HepG2 (cell line): ENCODE data around the gene BHLHE23. TPM values are rescaled to one million over a fixed set of nuclear protein-coding genes. Genes with fewer than 3 reads are reported as not detected.

ENCODE experiments used
- ATAD3A ChIP-seq: sonication (generic); formaldehyde crosslinking; IDR thresholded peaks from 2 replicates; pipeline ENCODE4 v1.4.0; 2020; ENCODE audit warnings: missing genetic modification reagents
- ATM ChIP-seq: fragments of 450-650 bp; IDR thresholded peaks from 2 replicates; pipeline ENCODE4 v1.7.1; 2017; ENCODE audit warnings: mild to moderate bottlenecking, borderline replicate concordance
- EP300 ChIP-seq, 3 experiments: sonication (generic) in 1 of 3; formaldehyde crosslinking in 1 of 3; IDR thresholded peaks; 2 replicates each; pipeline versions ENCODE4 v1.5.1 to v1.6.1; 2011 to 2020; ENCODE audit warnings: low read depth in 2 of 3, low read length in 2 of 3, borderline replicate concordance in 1 of 3, improper control_type of control experiment in 1 of 3, mild to moderate bottlenecking in 1 of 3, missing genetic modification reagents in 1 of 3, moderate library complexity in 1 of 3
- MAFK ChIP-seq, 2 experiments: IDR thresholded peaks in 1 of 2; conservative IDR thresholded peaks in 1 of 2; 2 replicates each; pipeline ENCODE4 v1.6.1; 2011; ENCODE audit warnings: improper control_type of control experiment in 2 of 2, low read length in 2 of 2
- MEF2D ChIP-seq: sonication (generic); formaldehyde crosslinking; IDR thresholded peaks from 2 replicates; pipeline ENCODE4 v1.5.1; 2020; ENCODE audit warnings: mild to moderate bottlenecking, missing genetic modification reagents
- NFKB2 ChIP-seq: sonication (generic); formaldehyde crosslinking; IDR thresholded peaks from 2 replicates; pipeline ENCODE4 v1.4.0; 2020; ENCODE audit warnings: missing genetic modification reagents, borderline replicate concordance
- PITX1 ChIP-seq: sonication (generic); formaldehyde crosslinking; IDR thresholded peaks from 2 replicates; pipeline ENCODE4 v1.5.1; 2020; ENCODE audit warnings: mild to moderate bottlenecking, missing genetic modification reagents
- SRSF4 ChIP-seq: fragments of 200-400 bp; formaldehyde crosslinking; IDR thresholded peaks from one replicate; pipeline ENCODE4 v1.6.1; 2018; ENCODE audit warnings: mild to moderate bottlenecking, low read depth, low read length, moderate library complexity; ENCODE audit not compliant: poor library complexity, severe bottlenecking
- ZNF431 ChIP-seq: sonication (generic); formaldehyde crosslinking; IDR thresholded peaks from 2 replicates; pipeline ENCODE4 v1.9.0; 2022; ENCODE audit warnings: missing genetic modification reagents, low read depth, mild to moderate bottlenecking, borderline replicate concordance
- ZNF460 ChIP-seq: sonication (generic); formaldehyde crosslinking; IDR thresholded peaks from 2 replicates; pipeline ENCODE4 v1.5.1; 2020; ENCODE audit warnings: missing genetic modification reagents, mild to moderate bottlenecking, borderline replicate concordance
- ZNF713 ChIP-seq: sonication (generic); formaldehyde crosslinking; IDR thresholded peaks from 2 replicates; pipeline ENCODE4 v1.4.0; 2020; ENCODE audit warnings: mild to moderate bottlenecking, missing genetic modification reagents
- ZNF746 ChIP-seq: sonication (generic); formaldehyde crosslinking; IDR thresholded peaks from 2 replicates; pipeline ENCODE4 v1.8.0; 2022; ENCODE audit warnings: mild to moderate bottlenecking, missing genetic modification reagents
- ZSCAN25 ChIP-seq: sonication (generic); formaldehyde crosslinking; IDR thresholded peaks from 2 replicates; pipeline ENCODE4 v1.8.0; 2022; ENCODE audit warnings: mild to moderate bottlenecking, missing genetic modification reagents
- polyA plus RNA-seq, 8 experiments: library from polyadenylated mRNA; depleted of rRNA in 3 of 8; stranded (reverse) in 7 of 8; unstranded in 1 of 8; fragments of >200 nt; fragmentation: Illumina TruSeq in 4 of 8; extraction: Trizol in 4 of 8; gene quantifications; 2 replicates each; pipeline versions ENCODE4 v1.2.1 to v1.2.3, GENCODE V29; 2011 to 2016; ENCODE audit warnings: low read depth in 4 of 8, missing spikeins in 1 of 8, mixed read lengths in 1 of 8; ENCODE audit not compliant: insufficient read depth in 1 of 8
- total RNA-seq, 5 experiments: library from RNA; depleted of rRNA; stranded (reverse); fragments of >200 nt; fragmentation: Illumina TruSeq; extraction: Trizol; gene quantifications; 2 replicates each; pipeline ENCODE4 v1.2.3, GENCODE V29; 2016; ENCODE audit warnings: low read depth in 1 of 5
- TF ChIP-seq, protein P1 (sequence below): sonication (generic); formaldehyde crosslinking; IDR thresholded peaks from one replicate; pipeline ENCODE4 v1.5.1; 2020; ENCODE audit warnings: mild to moderate bottlenecking, missing genetic modification reagents; ENCODE audit errors: not compliant biosample characterization
- TF ChIP-seq, protein P2 (sequence below): sonication (generic); formaldehyde crosslinking; IDR thresholded peaks from 2 replicates; pipeline ENCODE4 v1.4.0; 2020; ENCODE audit warnings: missing genetic modification reagents

Gene BHLHE23
- total and polyA plus RNA-seq, 2 of the 13 experiments (the other 11 are each of a cell fraction or from before 2014, with no cell fraction given) = not detected

DNA sequence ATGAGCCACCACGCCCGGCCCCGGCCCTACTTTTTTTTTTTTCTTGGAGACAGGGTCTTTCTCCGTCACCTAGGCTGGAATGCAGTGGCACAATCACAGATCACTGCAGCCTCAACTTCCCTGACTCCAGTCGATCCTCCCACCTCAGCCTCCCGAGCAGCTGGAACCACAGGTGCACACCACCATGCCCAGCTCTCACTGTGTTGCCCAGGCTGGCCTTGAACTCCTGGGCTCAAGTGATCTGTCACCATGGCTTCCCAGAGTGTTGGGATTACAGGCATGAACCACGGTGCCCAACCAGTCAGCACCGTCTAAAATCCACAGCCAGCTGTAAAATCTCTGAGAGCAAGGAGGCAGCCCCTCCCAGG lies 36.8 kb downstream of the BHLHE23 start (continued):
- TF ChIP-seq, protein P1, sequence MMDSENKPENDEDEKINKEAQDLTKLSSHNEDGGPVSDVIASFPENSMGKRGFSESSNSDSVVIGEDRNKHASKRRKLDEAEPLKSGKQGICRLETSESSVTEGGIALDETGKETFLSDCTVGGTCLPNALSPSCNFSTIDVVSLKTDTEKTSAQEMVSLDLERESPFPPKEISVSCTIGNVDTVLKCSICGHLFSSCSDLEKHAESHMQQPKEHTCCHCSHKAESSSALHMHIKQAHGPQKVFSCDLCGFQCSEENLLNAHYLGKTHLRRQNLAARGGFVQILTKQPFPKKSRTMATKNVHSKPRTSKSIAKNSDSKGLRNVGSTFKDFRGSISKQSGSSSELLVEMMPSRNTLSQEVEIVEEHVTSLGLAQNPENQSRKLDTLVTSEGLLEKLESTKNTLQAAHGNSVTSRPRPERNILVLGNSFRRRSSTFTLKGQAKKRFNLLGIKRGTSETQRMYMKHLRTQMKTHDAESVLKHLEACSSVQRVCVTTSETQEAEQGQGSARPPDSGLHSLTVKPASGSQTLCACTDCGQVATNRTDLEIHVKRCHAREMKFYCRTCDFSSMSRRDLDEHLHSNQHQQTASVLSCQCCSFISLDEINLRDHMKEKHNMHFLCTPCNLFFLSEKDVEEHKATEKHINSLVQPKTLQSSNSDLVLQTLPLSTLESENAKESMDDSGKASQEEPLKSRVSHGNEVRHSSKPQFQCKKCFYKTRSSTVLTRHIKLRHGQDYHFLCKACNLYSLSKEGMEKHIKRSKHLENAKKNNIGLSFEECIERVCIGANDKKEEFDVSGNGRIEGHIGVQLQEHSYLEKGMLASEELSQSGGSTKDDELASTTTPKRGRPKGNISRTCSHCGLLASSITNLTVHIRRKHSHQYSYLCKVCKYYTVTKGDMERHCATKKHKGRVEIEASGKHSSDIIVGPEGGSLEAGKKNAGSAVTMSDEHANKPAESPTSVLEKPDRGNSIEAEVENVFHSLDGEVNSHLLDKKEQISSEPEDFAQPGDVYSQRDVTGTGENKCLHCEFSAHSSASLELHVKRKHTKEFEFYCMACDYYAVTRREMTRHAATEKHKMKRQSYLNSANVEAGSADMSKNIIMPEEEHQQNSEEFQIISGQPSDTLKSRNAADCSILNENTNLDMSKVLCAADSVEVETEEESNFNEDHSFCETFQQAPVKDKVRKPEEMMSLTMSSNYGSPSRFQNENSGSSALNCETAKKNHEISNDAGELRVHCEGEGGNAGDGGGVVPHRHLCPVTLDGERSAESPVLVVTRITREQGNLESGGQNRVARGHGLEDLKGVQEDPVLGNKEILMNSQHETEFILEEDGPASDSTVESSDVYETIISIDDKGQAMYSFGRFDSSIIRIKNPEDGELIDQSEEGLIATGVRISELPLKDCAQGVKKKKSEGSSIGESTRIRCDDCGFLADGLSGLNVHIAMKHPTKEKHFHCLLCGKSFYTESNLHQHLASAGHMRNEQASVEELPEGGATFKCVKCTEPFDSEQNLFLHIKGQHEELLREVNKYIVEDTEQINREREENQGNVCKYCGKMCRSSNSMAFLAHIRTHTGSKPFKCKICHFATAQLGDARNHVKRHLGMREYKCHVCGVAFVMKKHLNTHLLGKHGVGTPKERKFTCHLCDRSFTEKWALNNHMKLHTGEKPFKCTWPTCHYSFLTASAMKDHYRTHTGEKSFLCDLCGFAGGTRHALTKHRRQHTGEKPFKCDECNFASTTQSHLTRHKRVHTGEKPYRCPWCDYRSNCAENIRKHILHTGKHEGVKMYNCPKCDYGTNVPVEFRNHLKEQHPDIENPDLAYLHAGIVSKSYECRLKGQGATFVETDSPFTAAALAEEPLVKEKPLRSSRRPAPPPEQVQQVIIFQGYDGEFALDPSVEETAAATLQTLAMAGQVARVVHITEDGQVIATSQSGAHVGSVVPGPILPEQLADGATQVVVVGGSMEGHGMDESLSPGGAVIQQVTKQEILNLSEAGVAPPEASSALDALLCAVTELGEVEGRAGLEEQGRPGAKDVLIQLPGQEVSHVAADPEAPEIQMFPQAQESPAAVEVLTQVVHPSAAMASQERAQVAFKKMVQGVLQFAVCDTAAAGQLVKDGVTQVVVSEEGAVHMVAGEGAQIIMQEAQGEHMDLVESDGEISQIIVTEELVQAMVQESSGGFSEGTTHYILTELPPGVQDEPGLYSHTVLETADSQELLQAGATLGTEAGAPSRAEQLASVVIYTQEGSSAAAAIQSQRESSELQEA (CRISPR knock-in tag) = no peak
- no peak for TF ChIP-seq NFKB2 (CRISPR knock-in tag)
- 0 out of 2 replicates have a peak, but pooled peaks have one; percentile 45 for TF ChIP-seq ZNF431 (CRISPR knock-in tag)
- TF ChIP-seq, protein P2, sequence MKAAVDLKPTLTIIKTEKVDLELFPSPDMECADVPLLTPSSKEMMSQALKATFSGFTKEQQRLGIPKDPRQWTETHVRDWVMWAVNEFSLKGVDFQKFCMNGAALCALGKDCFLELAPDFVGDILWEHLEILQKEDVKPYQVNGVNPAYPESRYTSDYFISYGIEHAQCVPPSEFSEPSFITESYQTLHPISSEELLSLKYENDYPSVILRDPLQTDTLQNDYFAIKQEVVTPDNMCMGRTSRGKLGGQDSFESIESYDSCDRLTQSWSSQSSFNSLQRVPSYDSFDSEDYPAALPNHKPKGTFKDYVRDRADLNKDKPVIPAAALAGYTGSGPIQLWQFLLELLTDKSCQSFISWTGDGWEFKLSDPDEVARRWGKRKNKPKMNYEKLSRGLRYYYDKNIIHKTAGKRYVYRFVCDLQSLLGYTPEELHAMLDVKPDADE (CRISPR knock-in tag) = no peak
- no peak for TF ChIP-seq ATM
- TF ChIP-seq ZSCAN25 (CRISPR knock-in tag) = no peak
- no peak for TF ChIP-seq MAFK (conservative IDR thresholded peaks at IDR 0.05 in 1 of 2, IDR thresholded peaks at IDR 0.05 in 1 of 2; ENCODE audit: low read length in 2 of 2)
- no peak for TF ChIP-seq ZNF713 (CRISPR knock-in tag)
- no peak for TF ChIP-seq ZNF746 (CRISPR knock-in tag)
- peak; percentile 96 for TF ChIP-seq ZNF460
- no peak for TF ChIP-seq ATAD3A (CRISPR knock-in tag)
- TF ChIP-seq PITX1 (CRISPR knock-in tag) = peak; percentile 48; the same call in 1 of the 2 replicates
- no peak for TF ChIP-seq SRSF4
- TF ChIP-seq EP300 (IDR thresholded peaks at IDR 0.05; ENCODE audit: low read depth in 2 of 2, low read length in 2 of 2) = no peak
- TF ChIP-seq EP300 (CRISPR knock-in tag; IDR thresholded peaks at IDR 0.05; ENCODE audit: borderline replicate concordance) = no peak
- TF ChIP-seq MEF2D = peak; percentile 24; the same call in 1 of the 2 replicates
